ENCODE data around the gene COL11A2.

DNA sequence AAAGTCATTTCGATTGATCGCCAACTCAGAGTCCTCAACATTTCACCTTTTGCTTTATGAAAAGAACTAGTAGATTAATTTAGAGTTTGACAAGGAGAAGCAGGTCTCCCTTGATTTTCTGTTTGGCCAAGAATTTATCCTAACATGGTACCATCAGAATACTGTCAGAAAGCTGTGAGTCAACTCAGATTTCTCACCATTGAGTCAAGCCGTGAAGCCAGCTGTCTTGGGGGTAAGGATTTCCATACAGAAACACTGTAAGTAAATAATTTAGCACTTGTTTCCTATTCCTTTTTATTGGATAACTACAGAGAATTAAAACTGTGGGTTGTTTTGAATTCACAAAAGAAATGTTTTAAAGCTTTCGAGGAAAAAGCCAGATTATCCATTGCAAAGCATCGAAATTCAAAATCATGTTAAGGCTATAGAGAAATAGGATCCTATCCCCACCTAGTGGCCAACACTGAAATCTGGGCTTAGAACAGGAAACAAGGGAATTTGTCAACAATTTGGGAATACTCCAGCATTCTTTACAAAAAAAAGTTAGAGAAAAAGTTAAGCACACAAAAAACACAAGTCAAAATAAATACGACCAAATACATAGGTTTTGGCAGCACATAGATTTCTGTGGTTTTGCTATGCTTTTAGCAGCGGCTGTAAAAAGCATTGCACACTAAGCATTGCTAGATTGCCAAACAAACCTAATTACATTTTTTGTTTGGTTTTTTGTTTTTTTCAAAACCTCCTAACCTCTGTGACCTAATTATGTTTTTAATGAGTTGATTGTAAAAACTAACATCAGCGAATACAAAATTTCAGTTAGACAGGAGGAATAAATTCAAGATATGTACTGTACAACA is 44.2 kb downstream of the COL11A2 start:
- TF ChIP-seq, protein P1, sequence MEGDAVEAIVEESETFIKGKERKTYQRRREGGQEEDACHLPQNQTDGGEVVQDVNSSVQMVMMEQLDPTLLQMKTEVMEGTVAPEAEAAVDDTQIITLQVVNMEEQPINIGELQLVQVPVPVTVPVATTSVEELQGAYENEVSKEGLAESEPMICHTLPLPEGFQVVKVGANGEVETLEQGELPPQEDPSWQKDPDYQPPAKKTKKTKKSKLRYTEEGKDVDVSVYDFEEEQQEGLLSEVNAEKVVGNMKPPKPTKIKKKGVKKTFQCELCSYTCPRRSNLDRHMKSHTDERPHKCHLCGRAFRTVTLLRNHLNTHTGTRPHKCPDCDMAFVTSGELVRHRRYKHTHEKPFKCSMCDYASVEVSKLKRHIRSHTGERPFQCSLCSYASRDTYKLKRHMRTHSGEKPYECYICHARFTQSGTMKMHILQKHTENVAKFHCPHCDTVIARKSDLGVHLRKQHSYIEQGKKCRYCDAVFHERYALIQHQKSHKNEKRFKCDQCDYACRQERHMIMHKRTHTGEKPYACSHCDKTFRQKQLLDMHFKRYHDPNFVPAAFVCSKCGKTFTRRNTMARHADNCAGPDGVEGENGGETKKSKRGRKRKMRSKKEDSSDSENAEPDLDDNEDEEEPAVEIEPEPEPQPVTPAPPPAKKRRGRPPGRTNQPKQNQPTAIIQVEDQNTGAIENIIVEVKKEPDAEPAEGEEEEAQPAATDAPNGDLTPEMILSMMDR (IDR thresholded peaks at IDR 0.05), result peak in 5 of 6 experiments; percentile 72 to 83 (median 75)
- no peak for TF ChIP-seq POLR2A (IDR thresholded peaks at IDR 0.05)
